HepG2 (cell line): ENCODE data around the gene B3GNT8. TPM values are rescaled to one million over a fixed set of nuclear protein-coding genes. Genes with fewer than 3 reads are reported as not detected.

Experiments
- ATF6 ChIP-seq: sonication (generic); formaldehyde crosslinking; conservative IDR thresholded peaks from 2 replicates; pipeline ENCODE4 v1.4.0; 2020; ENCODE audit warnings: missing genetic modification reagents
- ELF3 ChIP-seq: IDR thresholded peaks from 2 replicates; pipeline ENCODE4 v1.6.1; 2016; ENCODE audit warnings: missing genetic modification reagents, missing compliant biosample characterization
- GTF2F1 ChIP-seq: fragments of 150-350 bp; IDR thresholded peaks from 2 replicates; pipeline ENCODE4 v1.6.1; 2014; ENCODE audit warnings: low read length
- HOXA7 ChIP-seq: sonication (generic); formaldehyde crosslinking; IDR thresholded peaks from 2 replicates; pipeline ENCODE4 v1.8.1; 2022; ENCODE audit warnings: mild to moderate bottlenecking, missing genetic modification reagents, moderate library complexity
- KAT2B ChIP-seq: fragments of 150-350 bp; IDR thresholded peaks from 2 replicates; pipeline ENCODE4 v1.6.1; 2014; ENCODE audit warnings: low read depth, low read length, borderline replicate concordance
- MAX ChIP-seq: IDR thresholded peaks from 2 replicates; pipeline ENCODE4 v1.6.1; 2012; ENCODE audit warnings: inconsistent platforms
- MIER3 ChIP-seq: IDR thresholded peaks from 2 replicates; pipeline ENCODE4 v1.6.1; 2016; ENCODE audit warnings: missing compliant biosample characterization, borderline replicate concordance
- MTF1 ChIP-seq: sonication (generic); formaldehyde crosslinking; IDR thresholded peaks from 2 replicates; pipeline ENCODE4 v1.5.0; 2020; ENCODE audit warnings: missing genetic modification reagents
- NFATC3 ChIP-seq: sonication (generic); formaldehyde crosslinking; IDR thresholded peaks from 2 replicates; pipeline ENCODE4 v1.5.1; 2020; ENCODE audit warnings: mild to moderate bottlenecking, missing genetic modification reagents
- NRL ChIP-seq: sonication (generic); formaldehyde crosslinking; IDR thresholded peaks from 2 replicates; pipeline ENCODE4 v1.5.0; 2020; ENCODE audit warnings: missing genetic modification reagents, mild to moderate bottlenecking, moderate library complexity, borderline replicate concordance
- RARG ChIP-seq: sonication (generic); formaldehyde crosslinking; IDR thresholded peaks from 2 replicates; pipeline ENCODE4 v1.4.0; 2020; ENCODE audit warnings: low read depth, mild to moderate bottlenecking, missing genetic modification reagents
- SALL1 ChIP-seq: sonication (generic); formaldehyde crosslinking; IDR thresholded peaks from 2 replicates; pipeline ENCODE4 v1.8.0; 2022; ENCODE audit warnings: mild to moderate bottlenecking, missing genetic modification reagents
- SAP130 ChIP-seq: IDR thresholded peaks from 2 replicates; pipeline ENCODE4 v1.6.1; 2016; ENCODE audit warnings: low read depth
- TEAD3 ChIP-seq: optimal IDR thresholded peaks from 2 replicates; pipeline ENCODE3; 2016; ENCODE audit warnings: borderline replicate concordance
- ZBTB44 ChIP-seq: sonication (generic); formaldehyde crosslinking; IDR thresholded peaks from 2 replicates; pipeline ENCODE4 v1.4.0; 2020; ENCODE audit warnings: missing genetic modification reagents
- ZFP1 ChIP-seq: IDR thresholded peaks from 2 replicates; pipeline ENCODE4 v1.6.1; 2016
- ZNF101 ChIP-seq: sonication (generic); formaldehyde crosslinking; IDR thresholded peaks from 2 replicates; pipeline ENCODE4 v1.4.0; 2020; ENCODE audit warnings: mild to moderate bottlenecking, low read depth, missing genetic modification reagents, borderline replicate concordance
- ZNF251 ChIP-seq: sonication (generic); formaldehyde crosslinking; IDR thresholded peaks from 2 replicates; pipeline ENCODE4 v1.9.0; 2021; ENCODE audit warnings: mild to moderate bottlenecking, missing genetic modification reagents
- ZNF329 ChIP-seq: sonication (generic); formaldehyde crosslinking; IDR thresholded peaks from 2 replicates; pipeline ENCODE4 v1.9.0; 2021; ENCODE audit warnings: low read depth, mild to moderate bottlenecking, missing genetic modification reagents
- ZNF574 ChIP-seq: sonication (generic); formaldehyde crosslinking; IDR thresholded peaks from 2 replicates; pipeline ENCODE4 v1.4.0; 2020; ENCODE audit warnings: missing genetic modification reagents
- ZXDC ChIP-seq: sonication (generic); formaldehyde crosslinking; IDR thresholded peaks from 2 replicates; pipeline ENCODE4 v1.5.0; 2020; ENCODE audit warnings: mild to moderate bottlenecking, missing genetic modification reagents
- polyA plus RNA-seq, 8 experiments: library from polyadenylated mRNA; depleted of rRNA in 3 of 8; stranded (reverse) in 7 of 8; unstranded in 1 of 8; fragments of >200 nt; fragmentation: Illumina TruSeq in 4 of 8; extraction: Trizol in 4 of 8; gene quantifications; 2 replicates each; pipeline versions ENCODE4 v1.2.1 to v1.2.3, GENCODE V29; 2011 to 2016; ENCODE audit warnings: low read depth in 4 of 8, missing spikeins in 1 of 8, mixed read lengths in 1 of 8; ENCODE audit not compliant: insufficient read depth in 1 of 8
- total RNA-seq, 5 experiments: library from RNA; depleted of rRNA; stranded (reverse); fragments of >200 nt; fragmentation: Illumina TruSeq; extraction: Trizol; gene quantifications; 2 replicates each; pipeline ENCODE4 v1.2.3, GENCODE V29; 2016; ENCODE audit warnings: low read depth in 1 of 5

Gene B3GNT8
- total and polyA plus RNA-seq, 2 of the 13 experiments (the other 11 are each of a cell fraction or from before 2014, with no cell fraction given): 0.26 to 1.9 TPM

GRCh38 chr19:41439441-41440222 is 12.5 kb upstream of the B3GNT8 start, which contains the start of gene DMAC2 (continued):
- peak; percentile 56; the same call in 1 of the 2 replicates for TF ChIP-seq MIER3 (CRISPR knock-in tag)
- TF ChIP-seq ZNF251 (CRISPR knock-in tag): no peak
- TF ChIP-seq MAX: peak; percentile 67; the same call in 1 of the 2 replicates
- no peak for TF ChIP-seq NFATC3 (CRISPR knock-in tag)
- no peak for TF ChIP-seq RARG (CRISPR knock-in tag)
- no peak for TF ChIP-seq GTF2F1
- no peak for TF ChIP-seq ZNF101
- no peak; the same call in 1 of the 2 replicates for TF ChIP-seq NRL (CRISPR knock-in tag)
- no peak for TF ChIP-seq MTF1
- TF ChIP-seq ELF3 (CRISPR knock-in tag): no peak; the same call in 1 of the 2 replicates
- TF ChIP-seq TEAD3 (CRISPR knock-in tag): no peak
- peak; percentile 83 for TF ChIP-seq SALL1 (CRISPR knock-in tag)
- peak; percentile 86; the same call in 1 of the 2 replicates for TF ChIP-seq SAP130 (CRISPR knock-in tag)
- no peak for TF ChIP-seq ZNF329
- TF ChIP-seq ATF6 (CRISPR knock-in tag): no peak
- TF ChIP-seq ZBTB44 (CRISPR knock-in tag): no peak
- no peak for TF ChIP-seq ZXDC (CRISPR knock-in tag)
- peak; percentile 53; the same call in 1 of the 2 replicates for TF ChIP-seq ZFP1
- peak; percentile 96 for TF ChIP-seq ZNF574 (CRISPR knock-in tag)
- no peak for TF ChIP-seq KAT2B
- TF ChIP-seq HOXA7: no peak
